HCT116 (cell line): ENCODE measurements around the gene DOCK2. TPM values are rescaled to one million over a fixed set of nuclear protein-coding genes. Genes with fewer than 3 reads are reported as not detected.

Experiments
- ATAC-seq: fragments of 200-7000 bp; cut with Tn5 transposase; 2 replicates; pipeline ENCODE4 v1.9.1; 2020; ENCODE audit warnings: mild to moderate bottlenecking, moderate library complexity
- BruUV-seq: library from RNA; stranded (reverse); fragments of 400-500 nt; replicated peaks from 2 replicates; lab custom pipeline; 2021; lab: Mats Ljungman, UMichigan
- CTCF ChIA-PET: fragments of 300-600 bp; sonication (Branson Sonifier 250); formaldehyde crosslinking; loops from one replicate; lab custom pipeline; 2021; ENCODE audit warnings: antibody characterized with exemption; lab: Charles Lee
- POLR2A ChIA-PET: fragments of 300-600, 350-600 bp; sonication (Branson Sonifier 250); formaldehyde crosslinking; loops from one replicate; lab custom pipeline; 2021; ENCODE audit warnings: antibody characterized with exemption; lab: Charles Lee
- RAD21 ChIA-PET, 2 experiments: fragments of 300-600 bp; sonication (Branson Sonifier 250); formaldehyde crosslinking; loops; one replicate each; lab custom pipeline; 2023; ENCODE audit warnings: low total read pairs in 2 of 2; ENCODE audit not compliant: uncharacterized antibody in 2 of 2, unreplicated experiment in 2 of 2, low non-redundant PET in 1 of 2; lab: Charles Lee
- DNase-seq: peaks from one replicate; pipeline ENCODE4 v3.0.0-alpha.2; 2010; ENCODE audit warnings: low read depth, low spot score
- H2AFZ ChIP-seq: fragments of 200-600 bp; shearing (Covaris generic), sonication (generic); 2 replicates; pipeline ENCODE4 v1.6.1; 2017; ENCODE audit warnings: low read depth, mixed run types, mixed read lengths, antibody characterized with exemption, low read length; ENCODE audit not compliant: poor library complexity, severe bottlenecking
- H3K27ac ChIP-seq: 2 replicates; pipeline ENCODE4 v1.5.1; 2012; ENCODE audit warnings: low read depth, low read length
- H3K27me3 ChIP-seq: fragments of 200-600 bp; sonication (generic); 2 replicates; pipeline ENCODE4 v1.6.1; 2016; ENCODE audit warnings: mixed run types, low read length, mixed read lengths; ENCODE audit not compliant: insufficient read depth
- H3K36me3 ChIP-seq, 2 experiments: fragments of 200-500 bp in 1 of 2; fragments of 200-600 bp in 1 of 2; sonication (Bioruptor generic) in 1 of 2; sonication (generic) in 1 of 2; 2 replicates each; pipeline versions ENCODE4 v1.5.1 to v1.6.1; 2014 to 2016; ENCODE audit warnings: low read length in 2 of 2, inconsistent platforms in 1 of 2, mixed read lengths in 1 of 2, mixed run types in 1 of 2; ENCODE audit not compliant: insufficient read depth in 2 of 2, control insufficient read depth in 1 of 2
- H3K4me1 ChIP-seq, 2 experiments: fragments of 200-600 bp in 1 of 2; sonication (generic) in 1 of 2; 2 replicates each; pipeline versions ENCODE4 v1.5.1 to v1.6.1; 2012 to 2017; ENCODE audit warnings: low read length in 2 of 2, inconsistent platforms in 1 of 2, mild to moderate bottlenecking in 1 of 2, mixed read lengths in 1 of 2, mixed run types in 1 of 2, moderate library complexity in 1 of 2; ENCODE audit not compliant: insufficient read depth in 2 of 2, control insufficient read depth in 1 of 2
- H3K4me2 ChIP-seq: fragments of 200-600 bp; sonication (generic); 2 replicates; pipeline ENCODE4 v1.6.1; 2017; ENCODE audit warnings: mixed run types, low read length, mixed read lengths
- H3K4me3 ChIP-seq, 2 experiments: fragments of 200-600 bp in 1 of 2; sonication (generic) in 1 of 2; replicated peaks in 1 of 2; 2 replicates each; pipeline ENCODE4 v1.5.1; 2011 to 2016; ENCODE audit warnings: low read length in 2 of 2, control low read depth in 1 of 2, low read depth in 1 of 2, mild to moderate bottlenecking in 1 of 2, mixed read lengths in 1 of 2, mixed run types in 1 of 2
- H3K79me2 ChIP-seq: fragments of 200-600 bp; sonication (generic); 2 replicates; pipeline ENCODE4 v1.6.1; 2017; ENCODE audit warnings: mild to moderate bottlenecking, mixed run types, low read length, moderate library complexity, mixed read lengths; ENCODE audit not compliant: insufficient read depth
- H3K9ac ChIP-seq: fragments of 200-600 bp; sonication (generic); 2 replicates; pipeline ENCODE4 v1.6.1; 2016; ENCODE audit warnings: low read length, mixed read lengths
- H3K9me2 ChIP-seq: fragments of 200-600 bp; sonication (generic), shearing (Covaris generic); 2 replicates; pipeline ENCODE4 v1.6.1; 2017; ENCODE audit warnings: mixed run types, mild to moderate bottlenecking, moderate library complexity; ENCODE audit not compliant: insufficient read depth
- H3K9me3 ChIP-seq, 2 experiments: fragments of 200-500 bp in 1 of 2; fragments of 200-600 bp in 1 of 2; sonication (Bioruptor generic) in 1 of 2; sonication (generic) in 1 of 2; 2 replicates each; pipeline ENCODE4 v1.6.1; 2014 to 2017; ENCODE audit warnings: low read length in 2 of 2, mixed read lengths in 2 of 2, inconsistent platforms in 1 of 2, low read depth in 1 of 2, mild to moderate bottlenecking in 1 of 2, mixed run types in 1 of 2, moderate library complexity in 1 of 2; ENCODE audit not compliant: control insufficient read depth in 1 of 2, insufficient read depth in 1 of 2
- H4K20me1 ChIP-seq: fragments of 200-600 bp; sonication (generic), shearing (Covaris generic); 2 replicates; pipeline ENCODE4 v1.6.1; 2017; ENCODE audit warnings: mixed run types, mild to moderate bottlenecking, moderate library complexity; ENCODE audit not compliant: insufficient read depth
- CTCF ChIP-seq, 3 experiments: fragments of 200-600 bp in 1 of 3; sonication (generic) in 1 of 3; IDR thresholded peaks in 2 of 3; conservative IDR thresholded peaks in 1 of 3; 2 replicates each; pipeline ENCODE4 v1.5.1; 2012 to 2017; ENCODE audit warnings: low read depth in 2 of 3, low read length in 2 of 3, antibody characterized with exemption in 1 of 3, borderline replicate concordance in 1 of 3, control low read depth in 1 of 3, mild to moderate bottlenecking in 1 of 3, mixed read lengths in 1 of 3, mixed run types in 1 of 3, moderate library complexity in 1 of 3; ENCODE audit not compliant: insufficient read depth in 1 of 3
- JUND ChIP-seq: IDR thresholded peaks from 2 replicates; pipeline ENCODE4 v1.6.1; 2012
- ZBTB33 ChIP-seq: IDR thresholded peaks from 2 replicates; pipeline ENCODE4 v1.6.1; 2011; ENCODE audit warnings: mild to moderate bottlenecking, low read length, moderate library complexity; ENCODE audit not compliant: insufficient replicate concordance; ENCODE audit errors: extremely low read depth
- ZNF274 ChIP-seq: fragments of 200-500 bp; sonication (Bioruptor generic); IDR thresholded peaks from 2 replicates; pipeline ENCODE4 v1.6.1; 2014; ENCODE audit warnings: mild to moderate bottlenecking, low read depth, low read length, inconsistent platforms
- intact Hi-C: fragments of 100-400 bp; cut with micrococcal nuclease; formaldehyde crosslinking; loops from 2 replicates; pipeline ENCODE4 v1.10.0; 2022
- microRNA counts: library from miRNA; unstranded; fragments of <30 nt; microRNA quantifications from one replicate; lab custom pipeline; 2015
- microRNA-seq: library from miRNA; unstranded; fragments of <30 nt; microRNA quantifications from one replicate; pipeline ENCODE4, GENCODE V29; 2016; ENCODE audit warnings: borderline number of aligned reads
- total RNA-seq: library from RNA; stranded (reverse); gene quantifications from one replicate; pipeline ENCODE4 v1.2.1, GENCODE V29; 2021; ENCODE audit not compliant: unreplicated experiment

DOCK2 gene
- total RNA-seq, 1 experiment from 2014 or later, result 0.89 TPM

- Histone ChIP-seq H3K9ac (no peak overlapping the region), H3K9me3 (no peaks in the 10 kb centered on the region), H3K4me1 (peaks cover 0 to 5% of the 10 kb centered on the region in 2 experiments; a peak in 1 of 4 replicates), H3K79me2 (no peaks in the 10 kb centered on the region), H3K27me3 (no peaks in the 10 kb centered on the region), H3K9me2 (no peaks in the 10 kb centered on the region), H4K20me1 (no peaks in the 10 kb centered on the region), H3K4me2 (peak overlapping the region; percentile 17), H2AFZ (no peak overlapping the region), H3K36me3 (no peaks in the 10 kb centered on the region), H3K27ac (no peak overlapping the region), H3K4me3 (no peak overlapping the region)
- RAD21 ChIA-PET, result no interaction called here
- no TSS peak for BruUV-seq
- CTCF ChIA-PET, result no interaction called here
- DNase-seq (no peak), ATAC-seq (no peak)
- intact Hi-C loops, result no loop called here
- POLR2A ChIA-PET, result no interaction called here
- TF ChIP-seq JUND (no peak), CTCF (IDR thresholded peaks at IDR 0.05 in 2 of 3, conservative IDR thresholded peaks at IDR 0.05 in 1 of 3; ENCODE audit: borderline replicate concordance in 1 of 3, insufficient read depth in 1 of 3, low read depth in 2 of 3, low read length in 2 of 3) (no peak), ZBTB33 (no peak), ZNF274 (no peak)
- TF ChIP-seq, all 23 proteins: peak for 0
These were observed 495.3 kb downstream of the DOCK2 start for GRCh38 chr5:170132269-170132975.

MicroRNAs encoded within 50 kb of the gene (microRNA counts, 767-probe panel; counts per million panel counts)
- microRNA hsa-miR-378e (lab: Ali Mortazavi, UCI), result 16,078 counts per million, percentile 27 among the panel's probes with 10 or more counts

Small RNA genes lying within 50 kb of the gene (microRNA-seq; reads per million reads assigned to microRNA genes)
- gene MIR378E, result not detected

Other genes with a start within 250 kb of the DOCK2 start
- gene SPDL1, start 53.5 kb upstream of the DOCK2 start, total RNA-seq, result 28.5 TPM